Measurements from ENCODE around the gene HIC1. TPM values are rescaled to one million over a fixed set of nuclear protein-coding genes. Genes with fewer than 3 reads are reported as not detected.

The HIC1 gene
- total and polyA plus RNA-seq, 2 experiments from 2014 or later, result 0.17 to 0.26 TPM

DNA sequence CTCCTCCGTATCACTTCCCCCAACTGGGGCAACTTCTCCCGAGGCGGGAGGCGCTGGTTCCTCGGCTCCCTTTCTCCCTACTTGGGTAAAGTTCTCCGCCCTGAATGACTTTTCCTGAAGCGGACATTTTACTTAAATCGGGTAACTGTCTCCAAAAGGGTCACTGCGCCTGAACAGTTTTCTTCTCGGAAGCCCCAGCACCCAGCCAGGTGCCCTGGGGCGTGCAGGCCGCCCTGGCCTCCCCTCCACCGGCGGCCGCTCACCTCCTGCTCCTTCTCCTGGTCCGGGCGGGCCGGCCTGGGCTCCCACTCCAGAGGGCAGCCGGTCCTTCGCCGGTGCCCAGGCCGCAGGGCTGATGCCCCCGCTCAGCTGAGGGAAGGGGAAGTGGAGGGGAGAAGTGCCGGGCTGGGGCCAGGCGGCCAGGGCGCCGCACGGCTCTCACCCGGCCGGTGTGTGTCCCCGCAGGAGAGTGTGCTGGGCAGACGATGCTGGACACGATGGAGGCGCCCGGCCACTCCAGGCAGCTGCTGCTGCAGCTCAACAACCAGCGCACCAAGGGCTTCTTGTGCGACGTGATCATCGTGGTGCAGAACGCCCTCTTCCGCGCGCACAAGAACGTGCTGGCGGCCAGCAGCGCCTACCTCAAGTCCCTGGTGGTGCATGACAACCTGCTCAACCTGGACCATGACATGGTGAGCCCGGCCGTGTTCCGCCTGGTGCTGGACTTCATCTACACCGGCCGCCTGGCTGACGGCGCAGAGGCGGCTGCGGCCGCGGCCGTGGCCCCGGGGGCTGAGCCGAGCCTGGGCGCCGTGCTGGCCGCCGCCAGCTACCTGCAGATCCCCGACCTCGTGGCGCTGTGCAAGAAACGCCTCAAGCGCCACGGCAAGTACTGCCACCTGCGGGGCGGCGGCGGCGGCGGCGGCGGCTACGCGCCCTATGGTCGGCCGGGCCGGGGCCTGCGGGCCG, 1.6 kb downstream of the HIC1 start (continued):
- TF ChIP-seq, protein P1, sequence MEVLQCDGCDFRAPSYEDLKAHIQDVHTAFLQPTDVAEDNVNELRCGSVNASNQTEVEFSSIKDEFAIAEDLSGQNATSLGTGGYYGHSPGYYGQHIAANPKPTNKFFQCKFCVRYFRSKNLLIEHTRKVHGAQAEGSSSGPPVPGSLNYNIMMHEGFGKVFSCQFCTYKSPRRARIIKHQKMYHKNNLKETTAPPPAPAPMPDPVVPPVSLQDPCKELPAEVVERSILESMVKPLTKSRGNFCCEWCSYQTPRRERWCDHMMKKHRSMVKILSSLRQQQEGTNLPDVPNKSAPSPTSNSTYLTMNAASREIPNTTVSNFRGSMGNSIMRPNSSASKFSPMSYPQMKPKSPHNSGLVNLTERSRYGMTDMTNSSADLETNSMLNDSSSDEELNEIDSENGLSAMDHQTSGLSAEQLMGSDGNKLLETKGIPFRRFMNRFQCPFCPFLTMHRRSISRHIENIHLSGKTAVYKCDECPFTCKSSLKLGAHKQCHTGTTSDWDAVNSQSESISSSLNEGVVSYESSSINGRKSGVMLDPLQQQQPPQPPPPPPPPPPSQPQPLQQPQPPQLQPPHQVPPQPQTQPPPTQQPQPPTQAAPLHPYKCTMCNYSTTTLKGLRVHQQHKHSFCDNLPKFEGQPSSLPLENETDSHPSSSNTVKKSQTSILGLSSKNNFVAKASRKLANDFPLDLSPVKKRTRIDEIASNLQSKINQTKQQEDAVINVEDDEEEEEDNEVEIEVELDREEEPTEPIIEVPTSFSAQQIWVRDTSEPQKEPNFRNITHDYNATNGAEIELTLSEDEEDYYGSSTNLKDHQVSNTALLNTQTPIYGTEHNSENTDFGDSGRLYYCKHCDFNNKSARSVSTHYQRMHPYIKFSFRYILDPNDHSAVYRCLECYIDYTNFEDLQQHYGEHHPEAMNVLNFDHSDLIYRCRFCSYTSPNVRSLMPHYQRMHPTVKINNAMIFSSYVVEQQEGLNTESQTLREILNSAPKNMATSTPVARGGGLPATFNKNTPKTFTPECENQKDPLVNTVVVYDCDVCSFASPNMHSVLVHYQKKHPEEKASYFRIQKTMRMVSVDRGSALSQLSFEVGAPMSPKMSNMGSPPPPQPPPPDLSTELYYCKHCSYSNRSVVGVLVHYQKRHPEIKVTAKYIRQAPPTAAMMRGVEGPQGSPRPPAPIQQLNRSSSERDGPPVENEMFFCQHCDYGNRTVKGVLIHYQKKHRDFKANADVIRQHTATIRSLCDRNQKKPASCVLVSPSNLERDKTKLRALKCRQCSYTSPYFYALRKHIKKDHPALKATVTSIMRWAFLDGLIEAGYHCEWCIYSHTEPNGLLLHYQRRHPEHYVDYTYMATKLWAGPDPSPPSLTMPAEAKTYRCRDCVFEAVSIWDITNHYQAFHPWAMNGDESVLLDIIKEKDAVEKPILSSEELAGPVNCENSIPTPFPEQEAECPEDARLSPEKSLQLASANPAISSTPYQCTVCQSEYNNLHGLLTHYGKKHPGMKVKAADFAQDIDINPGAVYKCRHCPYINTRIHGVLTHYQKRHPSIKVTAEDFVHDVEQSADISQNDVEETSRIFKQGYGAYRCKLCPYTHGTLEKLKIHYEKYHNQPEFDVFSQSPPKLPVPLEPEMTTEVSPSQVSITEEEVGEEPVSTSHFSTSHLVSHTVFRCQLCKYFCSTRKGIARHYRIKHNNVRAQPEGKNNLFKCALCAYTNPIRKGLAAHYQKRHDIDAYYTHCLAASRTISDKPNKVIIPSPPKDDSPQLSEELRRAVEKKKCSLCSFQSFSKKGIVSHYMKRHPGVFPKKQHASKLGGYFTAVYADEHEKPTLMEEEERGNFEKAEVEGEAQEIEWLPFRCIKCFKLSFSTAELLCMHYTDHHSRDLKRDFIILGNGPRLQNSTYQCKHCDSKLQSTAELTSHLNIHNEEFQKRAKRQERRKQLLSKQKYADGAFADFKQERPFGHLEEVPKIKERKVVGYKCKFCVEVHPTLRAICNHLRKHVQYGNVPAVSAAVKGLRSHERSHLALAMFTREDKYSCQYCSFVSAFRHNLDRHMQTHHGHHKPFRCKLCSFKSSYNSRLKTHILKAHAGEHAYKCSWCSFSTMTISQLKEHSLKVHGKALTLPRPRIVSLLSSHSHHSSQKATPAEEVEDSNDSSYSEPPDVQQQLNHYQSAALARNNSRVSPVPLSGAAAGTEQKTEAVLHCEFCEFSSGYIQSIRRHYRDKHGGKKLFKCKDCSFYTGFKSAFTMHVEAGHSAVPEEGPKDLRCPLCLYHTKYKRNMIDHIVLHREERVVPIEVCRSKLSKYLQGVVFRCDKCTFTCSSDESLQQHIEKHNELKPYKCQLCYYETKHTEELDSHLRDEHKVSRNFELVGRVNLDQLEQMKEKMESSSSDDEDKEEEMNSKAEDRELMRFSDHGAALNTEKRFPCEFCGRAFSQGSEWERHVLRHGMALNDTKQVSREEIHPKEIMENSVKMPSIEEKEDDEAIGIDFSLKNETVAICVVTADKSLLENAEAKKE (CRISPR knock-in tag; IDR thresholded peaks at IDR 0.05), result no peak
- TF ChIP-seq, protein P2, sequence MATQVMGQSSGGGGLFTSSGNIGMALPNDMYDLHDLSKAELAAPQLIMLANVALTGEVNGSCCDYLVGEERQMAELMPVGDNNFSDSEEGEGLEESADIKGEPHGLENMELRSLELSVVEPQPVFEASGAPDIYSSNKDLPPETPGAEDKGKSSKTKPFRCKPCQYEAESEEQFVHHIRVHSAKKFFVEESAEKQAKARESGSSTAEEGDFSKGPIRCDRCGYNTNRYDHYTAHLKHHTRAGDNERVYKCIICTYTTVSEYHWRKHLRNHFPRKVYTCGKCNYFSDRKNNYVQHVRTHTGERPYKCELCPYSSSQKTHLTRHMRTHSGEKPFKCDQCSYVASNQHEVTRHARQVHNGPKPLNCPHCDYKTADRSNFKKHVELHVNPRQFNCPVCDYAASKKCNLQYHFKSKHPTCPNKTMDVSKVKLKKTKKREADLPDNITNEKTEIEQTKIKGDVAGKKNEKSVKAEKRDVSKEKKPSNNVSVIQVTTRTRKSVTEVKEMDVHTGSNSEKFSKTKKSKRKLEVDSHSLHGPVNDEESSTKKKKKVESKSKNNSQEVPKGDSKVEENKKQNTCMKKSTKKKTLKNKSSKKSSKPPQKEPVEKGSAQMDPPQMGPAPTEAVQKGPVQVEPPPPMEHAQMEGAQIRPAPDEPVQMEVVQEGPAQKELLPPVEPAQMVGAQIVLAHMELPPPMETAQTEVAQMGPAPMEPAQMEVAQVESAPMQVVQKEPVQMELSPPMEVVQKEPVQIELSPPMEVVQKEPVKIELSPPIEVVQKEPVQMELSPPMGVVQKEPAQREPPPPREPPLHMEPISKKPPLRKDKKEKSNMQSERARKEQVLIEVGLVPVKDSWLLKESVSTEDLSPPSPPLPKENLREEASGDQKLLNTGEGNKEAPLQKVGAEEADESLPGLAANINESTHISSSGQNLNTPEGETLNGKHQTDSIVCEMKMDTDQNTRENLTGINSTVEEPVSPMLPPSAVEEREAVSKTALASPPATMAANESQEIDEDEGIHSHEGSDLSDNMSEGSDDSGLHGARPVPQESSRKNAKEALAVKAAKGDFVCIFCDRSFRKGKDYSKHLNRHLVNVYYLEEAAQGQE (IDR thresholded peaks at IDR 0.05; ENCODE audit: unreplicated experiment), result no peak
- TF ChIP-seq CREB1 (CRISPR knock-in tag; IDR thresholded peaks at IDR 0.05; ENCODE audit: low read depth) (no peak), POLR2AphosphoS5 (IDR thresholded peaks at IDR 0.05; ENCODE audit: low read depth) (no peak), NANOG (IDR thresholded peaks at IDR 0.05; ENCODE audit: borderline replicate concordance) (no peak), ZNF114 (CRISPR knock-in tag; IDR thresholded peaks at IDR 0.05) (no peak), STAT1 (IDR thresholded peaks at IDR 0.05; ENCODE audit: unreplicated experiment) (no peak)

Measured in GM23338 (cell line).